GM12878 (cell line): Measurements from ENCODE around the gene GIGYF2.

Experiments used
- CTCF ChIP-seq, 3 experiments: IDR thresholded peaks in 2 of 3; conservative IDR thresholded peaks in 1 of 3; 2 replicates each; pipeline ENCODE4 v1.5.1; 2011; ENCODE audit warnings: low read depth in 3 of 3, low read length in 3 of 3, mild to moderate bottlenecking in 3 of 3, control low read depth in 2 of 3, moderate library complexity in 2 of 3, inconsistent platforms in 1 of 3, mixed read lengths in 1 of 3; ENCODE audit not compliant: control insufficient read depth in 2 of 3, insufficient read depth in 1 of 3; ENCODE audit errors: extremely low read depth in 1 of 3
- EP300 ChIP-seq, 2 experiments: fragments of 150-350 bp in 1 of 2; IDR thresholded peaks; 2 replicates each; pipeline ENCODE4 v1.6.1; 2011 to 2012; ENCODE audit warnings: low read depth in 2 of 2, low read length in 2 of 2, borderline replicate concordance in 1 of 2, improper control_type of control experiment in 1 of 2, inconsistent platforms in 1 of 2; ENCODE audit not compliant: control insufficient read depth in 1 of 2
- GABPA ChIP-seq: IDR thresholded peaks from 2 replicates; pipeline ENCODE4 v1.6.1; 2014; ENCODE audit warnings: antibody characterized with exemption, low read depth, mild to moderate bottlenecking, inconsistent platforms
- POLR2A ChIP-seq: IDR thresholded peaks from 2 replicates; pipeline ENCODE4 v1.6.1; 2011; ENCODE audit warnings: low read depth, mild to moderate bottlenecking, low read length
- POLR2AphosphoS5 ChIP-seq: IDR thresholded peaks from 2 replicates; pipeline ENCODE4 v1.6.1; 2011; ENCODE audit warnings: mild to moderate bottlenecking, low read length, inconsistent platforms
- RAD21 ChIP-seq: IDR thresholded peaks from 2 replicates; pipeline ENCODE4 v1.6.1; 2011; ENCODE audit warnings: mild to moderate bottlenecking, low read depth, low read length, moderate library complexity; ENCODE audit not compliant: insufficient read depth
- SIX5 ChIP-seq: IDR thresholded peaks from 2 replicates; pipeline ENCODE4 v1.6.1; 2011; ENCODE audit warnings: mild to moderate bottlenecking, low read depth, low read length, moderate library complexity; ENCODE audit not compliant: severe bottlenecking
- SMARCA5 ChIP-seq: fragments of 450-650 bp; IDR thresholded peaks from 2 replicates; pipeline ENCODE4 v1.6.1; 2017; ENCODE audit warnings: mild to moderate bottlenecking
- SP1 ChIP-seq: IDR thresholded peaks from one replicate; pipeline ENCODE4 v1.6.1; 2011; ENCODE audit warnings: low read depth, low read length
- SREBF1 ChIP-seq: IDR thresholded peaks from 2 replicates; pipeline ENCODE4 v1.6.1; 2012; ENCODE audit warnings: mild to moderate bottlenecking, low read length
- SUPT20H ChIP-seq: IDR thresholded peaks from 2 replicates; pipeline ENCODE4 v1.6.1; 2011; ENCODE audit warnings: low read depth, mild to moderate bottlenecking, low read length, moderate library complexity, borderline replicate concordance; ENCODE audit not compliant: control insufficient read depth
- TCF7 ChIP-seq: IDR thresholded peaks from 2 replicates; pipeline ENCODE4 v1.6.1; 2014; ENCODE audit warnings: antibody characterized with exemption, borderline replicate concordance
- TF ChIP-seq, protein P1 (sequence below): IDR thresholded peaks from 2 replicates; pipeline ENCODE4 v1.6.1; 2011; ENCODE audit warnings: mild to moderate bottlenecking, low read depth, low read length, moderate library complexity; ENCODE audit not compliant: insufficient replicate concordance

DNA sequence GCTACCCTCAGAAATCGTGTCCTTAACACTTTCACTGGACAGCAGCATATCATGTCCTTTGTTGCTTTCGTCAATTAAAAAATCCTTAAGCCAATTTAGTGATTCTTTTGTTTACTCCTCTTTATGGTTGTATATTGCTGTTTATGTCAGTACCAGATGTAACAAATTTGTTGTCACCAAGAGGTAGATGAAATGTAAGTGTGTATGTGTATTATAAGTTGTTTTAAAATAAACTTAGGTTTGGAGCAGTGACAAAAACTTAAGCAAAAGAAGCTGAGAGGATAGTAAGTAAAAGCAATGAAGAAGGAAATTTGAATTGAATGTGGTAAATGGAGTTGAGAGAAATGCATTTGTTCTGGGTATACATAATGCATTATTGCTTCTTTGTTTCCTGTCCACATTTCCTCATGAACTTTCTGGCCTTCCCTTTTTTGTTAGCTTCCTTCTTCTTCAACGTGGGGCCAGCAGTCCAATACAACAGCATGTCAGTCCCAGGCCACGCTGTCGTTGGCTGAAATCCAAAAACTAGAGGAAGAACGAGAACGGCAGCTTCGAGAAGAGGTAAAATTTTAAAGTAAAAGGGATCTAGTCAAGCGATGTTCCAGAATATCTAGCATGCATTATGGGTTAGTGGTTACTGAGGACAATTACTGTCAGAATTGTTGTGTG is 142.4 kb downstream of the GIGYF2 start:
- TF ChIP-seq, protein P1, sequence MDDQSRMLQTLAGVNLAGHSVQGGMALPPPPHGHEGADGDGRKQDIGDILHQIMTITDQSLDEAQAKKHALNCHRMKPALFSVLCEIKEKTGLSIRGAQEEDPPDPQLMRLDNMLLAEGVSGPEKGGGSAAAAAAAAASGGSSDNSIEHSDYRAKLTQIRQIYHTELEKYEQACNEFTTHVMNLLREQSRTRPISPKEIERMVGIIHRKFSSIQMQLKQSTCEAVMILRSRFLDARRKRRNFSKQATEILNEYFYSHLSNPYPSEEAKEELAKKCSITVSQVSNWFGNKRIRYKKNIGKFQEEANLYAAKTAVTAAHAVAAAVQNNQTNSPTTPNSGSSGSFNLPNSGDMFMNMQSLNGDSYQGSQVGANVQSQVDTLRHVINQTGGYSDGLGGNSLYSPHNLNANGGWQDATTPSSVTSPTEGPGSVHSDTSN = no peak
- TF ChIP-seq SREBF1 (no peak), EP300 (IDR thresholded peaks at IDR 0.05; ENCODE audit: borderline replicate concordance in 1 of 2, control insufficient read depth in 1 of 2, low read depth in 2 of 2, low read length in 2 of 2) (no peak), POLR2A (no peak), GABPA (no peak), SMARCA5 (no peak), SIX5 (no peak), TCF7 (no peak), RAD21 (no peak), POLR2AphosphoS5 (no peak), SP1 (no peak), CTCF (IDR thresholded peaks at IDR 0.05 in 2 of 3, conservative IDR thresholded peaks at IDR 0.05 in 1 of 3; ENCODE audit: control insufficient read depth in 2 of 3, extremely low read depth in 1 of 3, insufficient read depth in 1 of 3, low read depth in 3 of 3, low read length in 3 of 3) (no peak), SUPT20H (no peak)
